HepG2 (cell line): ENCODE data around the gene GART. TPM values are rescaled to one million over a fixed set of nuclear protein-coding genes. Genes with fewer than 3 reads are reported as not detected.

Experiments
- ATAC-seq: fragments of 200-7000 bp; cut with Tn5 transposase; 3 replicates; pipeline ENCODE4 v1.9.1; 2020; ENCODE audit warnings: mild to moderate bottlenecking, moderate library complexity
- Bru-seq: library from RNA; stranded (reverse); fragments of 400-500 nt; gene quantifications from one replicate; lab custom pipeline; 2021; lab: Mats Ljungman, UMichigan
- BruChase-seq, 2 experiments: library from RNA; stranded (reverse); fragments of 400-500 nt; gene quantifications; one replicate each; lab custom pipeline; 2021; lab: Mats Ljungman, UMichigan
- BruUV-seq: library from RNA; stranded (reverse); fragments of 400-500 nt; replicated peaks from 2 replicates; lab custom pipeline; 2021; lab: Mats Ljungman, UMichigan
- CTCF ChIA-PET: fragments of 300-600 bp; formaldehyde crosslinking; extraction: SDS; loops from one replicate; lab custom pipeline; 2021; ENCODE audit warnings: low total read pairs, inconsistent platforms, low intra/inter-chr PET ratio; lab: Yijun Ruan, JAX
- POLR2A ChIA-PET: fragments of 350-600 bp; sonication (Branson Sonifier 250); formaldehyde crosslinking; loops from one replicate; lab custom pipeline; 2020; ENCODE audit warnings: antibody characterized with exemption, inconsistent platforms; lab: Yijun Ruan, JAX
- DNase-seq: peaks from one replicate; pipeline ENCODE4 v3.0.0-alpha.2; 2015; ENCODE audit warnings: low spot score
- FAIRE-seq: peaks from 3 replicates; lab custom pipeline; 2011; peaks lifted over from hg19 to GRCh38; lab: Jason Lieb, UNC
- H2AFZ ChIP-seq: one replicate; pipeline ENCODE4 v1.6.1; 2011; ENCODE audit warnings: low read length, inconsistent platforms
- H3K27ac ChIP-seq: fragments of 300-600 bp; 3 replicates; pipeline ENCODE4 v1.8.0; 2011; ENCODE audit warnings: mixed run types, mild to moderate bottlenecking, mixed read lengths, low read length, inconsistent platforms; ENCODE audit not compliant: insufficient read depth; ENCODE audit errors: extremely low read length
- H3K27me3 ChIP-seq, 2 experiments: fragments of 200-600 bp in 1 of 2; 2 replicates in 1 of 2; 3 replicates in 1 of 2; pipeline versions ENCODE4 v1.6.0 to v1.8.0; 2011; ENCODE audit warnings: low read length in 2 of 2, mild to moderate bottlenecking in 2 of 2, moderate library complexity in 2 of 2, inconsistent platforms in 1 of 2; ENCODE audit not compliant: insufficient read depth in 2 of 2, control insufficient read depth in 1 of 2
- H3K36me3 ChIP-seq, 2 experiments: fragments of 200-600 bp in 1 of 2; replicated peaks in 1 of 2; 2 replicates in 1 of 2; 3 replicates in 1 of 2; pipeline versions ENCODE4 v1.5.1 to v1.8.0; 2011; ENCODE audit warnings: low read length in 2 of 2, inconsistent platforms in 1 of 2; ENCODE audit not compliant: insufficient read depth in 2 of 2, control insufficient read depth in 1 of 2
- H3K4me1 ChIP-seq: 2 replicates; pipeline ENCODE4 v1.5.1; 2012; ENCODE audit warnings: low read length, inconsistent platforms; ENCODE audit not compliant: insufficient read depth
- H3K4me2 ChIP-seq: 2 replicates; pipeline ENCODE4 v1.6.0; 2011; ENCODE audit warnings: low read depth, low read length, inconsistent platforms
- H3K4me3 ChIP-seq, 3 experiments: fragments of 200-600 bp in 1 of 3; sonication (generic), shearing (Covaris generic) in 1 of 3; replicated peaks in 1 of 3; 2 replicates each; pipeline ENCODE4 v1.5.1; 2011 to 2016; ENCODE audit warnings: low read length in 3 of 3, inconsistent platforms in 2 of 3, low read depth in 2 of 3, mild to moderate bottlenecking in 2 of 3, control low read depth in 1 of 3, mixed read lengths in 1 of 3; ENCODE audit not compliant: insufficient read depth in 1 of 3
- H3K79me2 ChIP-seq: one replicate; pipeline ENCODE4 v1.6.1; 2011; ENCODE audit warnings: low read length, inconsistent platforms; ENCODE audit not compliant: insufficient read depth
- H3K9ac ChIP-seq: 2 replicates; pipeline ENCODE4 v1.6.0; 2011; ENCODE audit warnings: mild to moderate bottlenecking, low read depth, low read length, inconsistent platforms; ENCODE audit not compliant: insufficient read depth
- H3K9me3 ChIP-seq: 2 replicates; pipeline ENCODE4 v1.5.1; 2012; ENCODE audit warnings: mild to moderate bottlenecking, low read length
- H4K20me1 ChIP-seq: 2 replicates; pipeline ENCODE4 v1.6.0; 2011; ENCODE audit warnings: inconsistent platforms, mild to moderate bottlenecking, low read length, moderate library complexity; ENCODE audit not compliant: insufficient read depth
- MXD3 ChIP-seq: IDR thresholded peaks from 2 replicates; pipeline ENCODE4 v1.6.1; 2016; ENCODE audit warnings: mild to moderate bottlenecking, missing biosample characterization, missing genetic modification reagents
- NCOA5 ChIP-seq: sonication (generic); formaldehyde crosslinking; IDR thresholded peaks from 2 replicates; pipeline ENCODE4 v1.4.0; 2020; ENCODE audit warnings: missing genetic modification reagents
- NFIB ChIP-seq: sonication (generic); formaldehyde crosslinking; IDR thresholded peaks from 2 replicates; pipeline ENCODE4 v1.9.0; 2021; ENCODE audit warnings: missing genetic modification reagents, mild to moderate bottlenecking, borderline replicate concordance
- RCOR2 ChIP-seq: IDR thresholded peaks from 2 replicates; pipeline ENCODE4 v1.6.1; 2016; ENCODE audit warnings: missing biosample characterization, missing genetic modification reagents
- TSC22D2 ChIP-seq: sonication (generic); formaldehyde crosslinking; IDR thresholded peaks from 2 replicates; pipeline ENCODE4 v1.5.1; 2020; ENCODE audit warnings: missing genetic modification reagents, mild to moderate bottlenecking, borderline replicate concordance
- ZFP62 ChIP-seq: sonication (generic); formaldehyde crosslinking; IDR thresholded peaks from 2 replicates; pipeline ENCODE4 v1.4.0; 2020; ENCODE audit warnings: missing genetic modification reagents
- ZFX ChIP-seq: sonication (generic); formaldehyde crosslinking; IDR thresholded peaks from 2 replicates; pipeline ENCODE4 v1.4.0; 2020; ENCODE audit warnings: mild to moderate bottlenecking, low read depth, missing genetic modification reagents, moderate library complexity
- ZMYM3 ChIP-seq: sonication (generic); formaldehyde crosslinking; IDR thresholded peaks from 2 replicates; pipeline ENCODE4 v1.5.1; 2020; ENCODE audit warnings: mild to moderate bottlenecking, missing genetic modification reagents
- ZNF121 ChIP-seq: sonication (generic); formaldehyde crosslinking; IDR thresholded peaks from 2 replicates; pipeline ENCODE4 v1.5.0; 2020; ENCODE audit warnings: mild to moderate bottlenecking, missing genetic modification reagents
- ZNF337 ChIP-seq: sonication (generic); formaldehyde crosslinking; IDR thresholded peaks from 2 replicates; pipeline ENCODE4 v1.5.1; 2020; ENCODE audit warnings: missing genetic modification reagents, low read depth, mild to moderate bottlenecking, borderline replicate concordance
- WGBS: methylation state at CpG from one replicate; pipeline ENCODE4 v1.1.6; 2017; ENCODE audit warnings: low lambda C conversion rate; 5-methylcytosine and 5-hydroxymethylcytosine counted together
- in situ Hi-C: cut with HindIII; loops from 2 replicates; pipeline ENCODE4 v1.10.0; 2017; ENCODE audit warnings: low pct_unique_long_range_greater_than_20kb; ENCODE audit not compliant: extremely low pct_ligation_motif_present
- intact Hi-C: fragments of 100-400 bp; cut with micrococcal nuclease; formaldehyde crosslinking; loops from one replicate; pipeline ENCODE4 v1.10.0; 2022; ENCODE audit not compliant: unreplicated experiment
- long read RNA-seq, 2 experiments: library from RNA in 1 of 2; library from polyadenylated mRNA in 1 of 2; stranded (forward) in 1 of 2; unstranded in 1 of 2; transcript quantifications; one replicate each; pipeline ENCODE4 v2.0.0, GENCODE V29; 2019 to 2022
- polyA minus RNA-seq, 3 experiments: library from RNA; depleted of rRNA, polyadenylated mRNA; stranded (reverse); fragments of >200 nt; gene quantifications; 2 replicates each; pipeline ENCODE4 v1.2.3, GENCODE V29; 2011; ENCODE audit warnings: low replicate concordance in 1 of 3
- polyA plus RNA-seq, 8 experiments: library from polyadenylated mRNA; depleted of rRNA in 3 of 8; stranded (reverse) in 7 of 8; unstranded in 1 of 8; fragments of >200 nt; fragmentation: Illumina TruSeq in 4 of 8; extraction: Trizol in 4 of 8; gene quantifications; 2 replicates each; pipeline versions ENCODE4 v1.2.1 to v1.2.3, GENCODE V29; 2011 to 2016; ENCODE audit warnings: low read depth in 4 of 8, missing spikeins in 1 of 8, mixed read lengths in 1 of 8; ENCODE audit not compliant: insufficient read depth in 1 of 8
- total RNA-seq, 5 experiments: library from RNA; depleted of rRNA; stranded (reverse); fragments of >200 nt; fragmentation: Illumina TruSeq; extraction: Trizol; gene quantifications; 2 replicates each; pipeline ENCODE4 v1.2.3, GENCODE V29; 2016; ENCODE audit warnings: low read depth in 1 of 5
- TF ChIP-seq, protein P1 (sequence below): sonication (generic); formaldehyde crosslinking; conservative IDR thresholded peaks from 2 replicates; pipeline ENCODE4 v1.8.0; 2022; ENCODE audit warnings: mild to moderate bottlenecking, moderate library complexity, missing genetic modification reagents
- TF ChIP-seq, protein P2 (sequence below): sonication (generic); formaldehyde crosslinking; IDR thresholded peaks from 2 replicates; pipeline ENCODE4 v1.4.0; 2020; ENCODE audit warnings: low read depth, mild to moderate bottlenecking, missing genetic modification reagents

Gene GART
- total RNA-seq (2016; rRNA removed; fragmentation: Illumina TruSeq; extraction: Trizol): 109 and 151 TPM in 2 replicates
- total RNA-seq (2016; cell fraction: cytosol; rRNA removed; fragmentation: Illumina TruSeq; extraction: Trizol; ENCODE audit: low read depth): 31.1 and 36.8 TPM in 2 replicates
- 113 and 146 TPM in 2 replicates for total RNA-seq (2016; cell fraction: insoluble cytoplasmic fraction; rRNA removed; fragmentation: Illumina TruSeq; extraction: Trizol)
- 32.8 and 39.5 TPM in 2 replicates for total RNA-seq (2016; cell fraction: membrane; rRNA removed; fragmentation: Illumina TruSeq; extraction: Trizol)
- 90.9 and 99.5 TPM in 2 replicates for total RNA-seq (2016; cell fraction: nucleus; rRNA removed; fragmentation: Illumina TruSeq; extraction: Trizol)
- 17.7 and 17.9 TPM in 2 replicates for polyA plus RNA-seq (2011; rRNA removed)
- polyA plus RNA-seq (2011; cell fraction: cytosol; rRNA removed): 9.6 and 13.2 TPM in 2 replicates
- polyA plus RNA-seq (2011; cell fraction: nucleus; rRNA removed): 19.9 and 27.1 TPM in 2 replicates
- polyA plus RNA-seq (2012): 50.5 and 59.0 TPM in 2 replicates
- 4.4 and 5.6 TPM in 2 replicates for polyA plus RNA-seq (2016; cell fraction: cytosol; fragmentation: Illumina TruSeq; extraction: Trizol; ENCODE audit: low read depth)
- 99.4 and 99.8 TPM in 2 replicates for polyA plus RNA-seq (2016; cell fraction: insoluble cytoplasmic fraction; fragmentation: Illumina TruSeq; extraction: Trizol; ENCODE audit: low read depth)
- 8.6 and 10.6 TPM in 2 replicates for polyA plus RNA-seq (2016; cell fraction: membrane; fragmentation: Illumina TruSeq; extraction: Trizol; ENCODE audit: low read depth)
- 70.2 and 73.8 TPM in 2 replicates for polyA plus RNA-seq (2016; cell fraction: nucleus; fragmentation: Illumina TruSeq; extraction: Trizol; ENCODE audit: insufficient read depth, low read depth)
- polyA minus RNA-seq (2011; rRNA and poly(A)+ RNA removed; ENCODE audit: low replicate concordance): 15.8 and 35.7 TPM in 2 replicates
- polyA minus RNA-seq (2011; cell fraction: cytosol; rRNA and poly(A)+ RNA removed): 21.5 and 23.0 TPM in 2 replicates
- polyA minus RNA-seq (2011; cell fraction: nucleus; rRNA and poly(A)+ RNA removed): 73.8 and 95.2 TPM in 2 replicates
- percentile 85 among the genes with signal in this experiment for Bru-seq, nascent RNA
- percentile 91 among the genes with signal in this experiment for BruChase-seq, experiment 1, labeled RNA remaining after a 6-hour chase
- percentile 89 among the genes with signal in this experiment for BruChase-seq, experiment 2, labeled RNA remaining after a 2-hour chase
- long read RNA-seq, experiment 1, transcript GART-201 (11 exons, 2,149 nt): major isoform, 33 of 91 reads
- long read RNA-seq, experiment 1, transcript GART-203 (22 exons, 3,341 nt): minor isoform, 22 of 91 reads
- long read RNA-seq, experiment 1, partial matches to known transcripts: 22 of 91 reads
- long read RNA-seq, experiment 1, other reads (novel, unspliced or antisense): 14 of 91 reads
- long read RNA-seq, experiment 2, transcript GART-201 (11 exons, 2,149 nt): minor isoform, 7 of 187 reads
- long read RNA-seq, experiment 2, transcript GART-203 (22 exons, 3,341 nt): major isoform, 47 of 187 reads
- long read RNA-seq, experiment 2, partial matches to known transcripts: 60 of 187 reads
- long read RNA-seq, experiment 2, other reads (novel, unspliced or antisense): 73 of 187 reads

GRCh38 chr21:33541756-33542639 is at the start of gene GART:
Gene GART (minus strand): TSS chr21:33542117. CDS start chr21:33539315, 2,802 bp downstream.
- peak; percentile 73 for DNase-seq
- intact Hi-C loops (loop anchor here (5.0 kb wide), 1 partner anchor 45 kb away; the partner anchor contains the start of gene DONSON), in situ Hi-C loops (no loop called here)
- Histone ChIP-seq H3K36me3 (peaks cover 2 to 25% of the 10 kb centered on the region in 2 experiments), H3K4me1 (peaks cover 26% of the 10 kb centered on the region), H3K4me2 (peak within 1 kb of the TSS; percentile 89), H3K9me3 (no peaks in the 10 kb centered on the region), H3K9ac (peak within 1 kb of the TSS; percentile 100), H2AFZ (no peak within 1 kb of the TSS), H3K27ac (peak within 1 kb of the TSS; percentile 100), H3K27me3 (no peaks in the 10 kb centered on the region; a peak in 1 of 5 replicates), H3K4me3 (peak within 1 kb of the TSS; percentile 85 to 98 (median 91)), H4K20me1 (peaks cover 34% of the 10 kb centered on the region), H3K79me2 (peaks cover 79% of the 10 kb centered on the region)
- ATAC-seq: peak; percentile 90
- ChIA-PET POLR2A (interaction anchor here (1.0 to 2.6 kb wide), 6 partner anchors 9 to 217 kb away, joined by 3 to 9 read pairs (median 6); partner anchors contain the start of genes DNAJC28, DONSON and IFNAR1), CTCF (no interaction called here)
- no TSS peak for BruUV-seq
- no peak for FAIRE-seq
- WGBS: under 1% methylated on average over 16 of the region's 56 CpGs
- TF ChIP-seq RCOR2 (CRISPR knock-in tag) (no peak), ZFP62 (no peak), NCOA5 (no peak), ZNF337 (CRISPR knock-in tag) (no peak), ZNF121 (CRISPR knock-in tag) (no peak), TSC22D2 (no peak; the same call in 1 of the 2 replicates), ZFX (CRISPR knock-in tag) (peak; percentile 50; the same call in 1 of the 2 replicates), NFIB (no peak), ZMYM3 (CRISPR knock-in tag) (no peak), MXD3 (CRISPR knock-in tag) (peak; percentile 50)
- TF ChIP-seq, protein P1, sequence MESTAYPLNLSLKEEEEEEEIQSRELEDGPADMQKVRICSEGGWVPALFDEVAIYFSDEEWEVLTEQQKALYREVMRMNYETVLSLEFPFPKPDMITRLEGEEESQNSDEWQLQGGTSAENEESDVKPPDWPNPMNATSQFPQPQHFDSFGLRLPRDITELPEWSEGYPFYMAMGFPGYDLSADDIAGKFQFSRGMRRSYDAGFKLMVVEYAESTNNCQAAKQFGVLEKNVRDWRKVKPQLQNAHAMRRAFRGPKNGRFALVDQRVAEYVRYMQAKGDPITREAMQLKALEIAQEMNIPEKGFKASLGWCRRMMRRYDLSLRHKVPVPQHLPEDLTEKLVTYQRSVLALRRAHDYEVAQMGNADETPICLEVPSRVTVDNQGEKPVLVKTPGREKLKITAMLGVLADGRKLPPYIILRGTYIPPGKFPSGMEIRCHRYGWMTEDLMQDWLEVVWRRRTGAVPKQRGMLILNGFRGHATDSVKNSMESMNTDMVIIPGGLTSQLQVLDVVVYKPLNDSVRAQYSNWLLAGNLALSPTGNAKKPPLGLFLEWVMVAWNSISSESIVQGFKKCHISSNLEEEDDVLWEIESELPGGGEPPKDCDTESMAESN (CRISPR knock-in tag): no peak
- TF ChIP-seq, protein P2, sequence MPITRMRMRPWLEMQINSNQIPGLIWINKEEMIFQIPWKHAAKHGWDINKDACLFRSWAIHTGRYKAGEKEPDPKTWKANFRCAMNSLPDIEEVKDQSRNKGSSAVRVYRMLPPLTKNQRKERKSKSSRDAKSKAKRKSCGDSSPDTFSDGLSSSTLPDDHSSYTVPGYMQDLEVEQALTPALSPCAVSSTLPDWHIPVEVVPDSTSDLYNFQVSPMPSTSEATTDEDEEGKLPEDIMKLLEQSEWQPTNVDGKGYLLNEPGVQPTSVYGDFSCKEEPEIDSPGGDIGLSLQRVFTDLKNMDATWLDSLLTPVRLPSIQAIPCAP (CRISPR knock-in tag): no peak
